HUES48 (cell line): ENCODE results near the gene ALDH1L2.
"Not testable (repeated sequence)": the region's sequence is repeated elsewhere in the genome, so short reads cannot be mapped to it uniquely, and the experiment has no call there.

Source experiments
- H3K27ac ChIP-seq: one replicate; pipeline ENCODE4 v1.7.0; 2013; ENCODE audit warnings: low read depth, low read length, inconsistent platforms
- H3K27me3 ChIP-seq: 2 replicates; pipeline ENCODE4 v1.6.1; 2013; ENCODE audit warnings: mild to moderate bottlenecking, low read length; ENCODE audit not compliant: control insufficient read depth, insufficient read depth
- H3K36me3 ChIP-seq: 2 replicates; pipeline ENCODE4 v1.6.1; 2013; ENCODE audit warnings: low read length; ENCODE audit not compliant: control insufficient read depth, insufficient read depth
- H3K4me1 ChIP-seq: 2 replicates; pipeline ENCODE4 v1.6.1; 2013; ENCODE audit warnings: mild to moderate bottlenecking, low read length; ENCODE audit not compliant: control insufficient read depth, insufficient read depth
- H3K4me3 ChIP-seq: 2 replicates; pipeline ENCODE4 v1.5.1; 2013; ENCODE audit warnings: mild to moderate bottlenecking, low read depth, low read length
- H3K9ac ChIP-seq: 2 replicates; pipeline ENCODE4 v1.6.1; 2013; ENCODE audit warnings: mild to moderate bottlenecking, low read depth, low read length, moderate library complexity
- H3K9me3 ChIP-seq: 2 replicates; pipeline ENCODE4 v1.6.1; 2013; ENCODE audit warnings: low read length; ENCODE audit not compliant: control insufficient read depth, insufficient read depth

Gene ALDH1L2

GRCh38 chr12:104977688-104978087 lies 106.6 kb downstream of the ALDH1L2 start:
- H3K36me3 ChIP-seq, H3K9ac ChIP-seq, H3K27ac ChIP-seq, H3K4me3 ChIP-seq, H3K27me3 ChIP-seq, H3K4me1 ChIP-seq, H3K9me3 ChIP-seq: not testable (repeated sequence)

GRCh38 chr12:104976703-104977102 lies 107.6 kb downstream of the ALDH1L2 start:
- Histone ChIP-seq H3K9ac (no peak overlapping the region), H3K4me1 (no peaks in the 10 kb centered on the region), H3K36me3 (no peaks in the 10 kb centered on the region), H3K4me3 (no peak overlapping the region), H3K9me3 (no peaks in the 10 kb centered on the region), H3K27me3 (no peaks in the 10 kb centered on the region), H3K27ac (no peak overlapping the region)

- H3K27me3 ChIP-seq, result no peaks in the 10 kb centered on the region
- no peak overlapping the region for H3K4me3 ChIP-seq
- H3K4me1 ChIP-seq, result no peaks in the 10 kb centered on the region
- H3K9me3 ChIP-seq, result no peaks in the 10 kb centered on the region
- no peak overlapping the region for H3K27ac ChIP-seq
- H3K9ac ChIP-seq, result no peak overlapping the region
- H3K36me3 ChIP-seq, result no peaks in the 10 kb centered on the region
These were observed 108.5 kb downstream of the ALDH1L2 start for GRCh38 chr12:104975587-104976343.

- H3K9me3 ChIP-seq, result no peaks in the 10 kb centered on the region
- no peaks in the 10 kb centered on the region for H3K36me3 ChIP-seq
- no peak overlapping the region for H3K27ac ChIP-seq
- no peak overlapping the region for H3K4me3 ChIP-seq
- H3K9ac ChIP-seq, result no peak overlapping the region
- H3K27me3 ChIP-seq, result no peaks in the 10 kb centered on the region
- H3K4me1 ChIP-seq, result no peaks in the 10 kb centered on the region
These were observed 109.5 kb downstream of the ALDH1L2 start for GRCh38 chr12:104974626-104975290.

- no peaks in the 10 kb centered on the region for H3K36me3 ChIP-seq
- no peak overlapping the region for H3K27ac ChIP-seq
- H3K4me1 ChIP-seq, result no peaks in the 10 kb centered on the region
- H3K4me3 ChIP-seq, result no peak overlapping the region
- H3K9me3 ChIP-seq, result no peaks in the 10 kb centered on the region
- no peak overlapping the region for H3K9ac ChIP-seq
- no peaks in the 10 kb centered on the region for H3K27me3 ChIP-seq
These were observed 111.0 kb downstream of the ALDH1L2 start for GRCh38 chr12:104973250-104973649.

- H3K36me3 ChIP-seq, result no peaks in the 10 kb centered on the region
- H3K9ac ChIP-seq, result no peak overlapping the region
- H3K9me3 ChIP-seq, result no peaks in the 10 kb centered on the region
- H3K4me3 ChIP-seq, result no peak overlapping the region
- H3K27ac ChIP-seq, result no peak overlapping the region
- H3K4me1 ChIP-seq, result no peaks in the 10 kb centered on the region
- no peaks in the 10 kb centered on the region for H3K27me3 ChIP-seq
These were observed 113.0 kb downstream of the ALDH1L2 start for GRCh38 chr12:104971306-104971705.
